Stimulated activated CD4-positive, alpha-beta T cell treated with anti-CD3 and anti-CD28 coated beads, Interleukin-1b, Interleukin-23, amount 100 ng/mL, for 24 hours (primary cell): ENCODE measurements around the gene RPS8.
"Not testable (repeated sequence)": the region's sequence is repeated elsewhere in the genome, so short reads cannot be mapped to it uniquely, and the experiment has no call there.

Source experiments
- DNase-seq, 4 experiments: peaks; one replicate each; pipeline ENCODE4 v3.0.0-alpha.2; 2020; ENCODE audit warnings: low read depth in 4 of 4, low spot score in 1 of 4

The RPS8 gene

GRCh38 chr1:44819196-44819607 is 43.9 kb downstream of the RPS8 start:
- no peak for DNase-seq

GRCh38 chr1:44819608-44820327 is 44.4 kb downstream of the RPS8 start:
- peak in 3 of 4 experiments; percentile 59 to 78 (median 78) for DNase-seq

DNA sequence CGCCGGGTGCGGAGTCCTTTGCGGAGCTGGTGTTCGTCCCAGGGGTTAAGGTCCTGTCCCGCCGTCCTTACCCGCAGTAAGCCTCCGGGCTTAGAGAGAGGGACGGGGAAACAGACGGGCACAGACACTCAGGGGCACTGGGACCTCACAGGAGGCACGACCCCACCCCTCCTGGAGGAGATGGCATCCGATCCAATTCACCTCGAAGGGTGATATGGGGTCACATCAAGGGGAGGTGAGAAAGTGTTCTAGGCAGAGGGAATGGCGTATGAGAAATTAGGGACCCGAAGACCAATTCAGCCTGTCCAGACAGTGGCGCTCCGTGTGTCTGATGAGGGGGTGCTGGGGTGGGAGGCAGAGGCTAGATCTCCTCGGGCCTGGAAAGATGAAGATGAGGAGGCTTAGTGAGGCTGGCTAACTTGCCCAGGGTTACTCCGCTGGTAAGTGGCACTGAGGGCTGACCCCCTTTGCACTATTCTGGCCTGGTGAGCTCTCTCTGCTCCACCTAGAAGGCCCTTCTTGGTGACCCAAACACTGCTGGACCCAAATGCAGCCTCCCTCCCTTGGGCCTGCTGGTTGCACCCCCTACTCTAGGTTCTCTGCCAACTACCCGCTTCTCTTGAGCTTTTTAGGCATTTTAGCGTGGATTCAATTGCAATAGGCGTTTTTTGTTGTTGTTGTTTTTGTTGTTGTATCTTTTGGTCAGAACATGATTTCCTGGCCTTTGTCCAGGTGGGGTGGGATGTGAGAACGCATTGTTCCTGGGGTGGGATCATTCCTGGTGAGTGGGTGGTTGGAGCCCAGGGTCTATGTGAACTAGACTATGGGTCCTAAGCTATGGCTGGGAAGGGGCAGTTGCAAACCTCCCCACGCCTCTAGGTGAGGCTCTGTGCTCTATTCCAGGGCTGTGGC is 45.2 kb downstream of the RPS8 start:
- no peak for DNase-seq

DNA sequence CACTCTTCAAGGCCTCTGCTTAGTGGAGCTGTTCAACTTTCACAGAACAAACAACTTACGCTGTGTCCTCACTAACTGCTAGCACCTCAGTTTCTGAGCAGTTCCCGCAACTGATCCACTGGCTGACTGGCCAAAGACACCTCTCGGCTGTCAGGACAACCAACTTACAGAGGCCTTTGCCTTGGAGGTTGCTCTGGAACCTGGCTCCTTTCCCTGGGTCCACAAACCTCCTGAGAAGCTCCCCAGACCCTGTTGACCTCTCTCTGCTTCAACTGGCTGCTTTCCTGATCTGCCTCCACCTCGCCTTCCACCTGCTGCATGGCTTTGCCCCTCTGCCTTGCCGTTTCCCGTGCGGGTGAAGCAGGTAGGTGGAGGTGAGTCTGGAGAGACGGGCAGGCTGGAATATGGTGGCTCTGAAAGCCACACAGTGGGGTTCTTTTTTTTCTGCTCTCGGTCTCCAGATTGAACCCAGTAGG is 45.9 kb downstream of the RPS8 start:
- no peak for DNase-seq

GRCh38 chr1:44822131-44822701 is 46.9 kb downstream of the RPS8 start:
- no peak for DNase-seq

DNA sequence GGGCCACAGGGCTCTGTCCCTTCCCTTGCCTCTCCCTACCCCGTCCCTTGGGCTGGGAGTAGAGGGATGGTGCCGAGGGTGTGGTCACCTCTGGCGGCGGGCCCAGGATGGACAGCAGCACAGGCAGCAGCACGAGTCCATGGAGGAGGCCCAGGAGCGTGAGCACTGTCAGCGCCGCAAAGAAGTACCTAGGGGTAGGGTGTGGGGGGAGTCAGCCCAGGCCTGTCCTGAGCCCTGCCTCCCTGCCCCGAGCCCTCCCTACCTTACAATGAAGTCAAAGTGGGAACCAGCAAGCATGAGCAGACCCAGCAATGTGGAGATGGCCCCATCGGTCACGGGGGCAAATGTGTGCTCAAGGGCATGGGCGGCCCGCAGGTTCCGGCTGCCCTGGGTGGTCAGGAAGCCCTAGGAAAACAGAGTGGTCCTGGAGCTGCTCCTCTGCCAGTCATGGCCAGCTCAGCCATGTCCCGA is 47.7 kb downstream of the RPS8 start:
- no peak for DNase-seq

- DNase-seq: not testable (repeated sequence)
Measured at GRCh38 chr1:44824392-44824791, 49.1 kb downstream of the RPS8 start.

DNA sequence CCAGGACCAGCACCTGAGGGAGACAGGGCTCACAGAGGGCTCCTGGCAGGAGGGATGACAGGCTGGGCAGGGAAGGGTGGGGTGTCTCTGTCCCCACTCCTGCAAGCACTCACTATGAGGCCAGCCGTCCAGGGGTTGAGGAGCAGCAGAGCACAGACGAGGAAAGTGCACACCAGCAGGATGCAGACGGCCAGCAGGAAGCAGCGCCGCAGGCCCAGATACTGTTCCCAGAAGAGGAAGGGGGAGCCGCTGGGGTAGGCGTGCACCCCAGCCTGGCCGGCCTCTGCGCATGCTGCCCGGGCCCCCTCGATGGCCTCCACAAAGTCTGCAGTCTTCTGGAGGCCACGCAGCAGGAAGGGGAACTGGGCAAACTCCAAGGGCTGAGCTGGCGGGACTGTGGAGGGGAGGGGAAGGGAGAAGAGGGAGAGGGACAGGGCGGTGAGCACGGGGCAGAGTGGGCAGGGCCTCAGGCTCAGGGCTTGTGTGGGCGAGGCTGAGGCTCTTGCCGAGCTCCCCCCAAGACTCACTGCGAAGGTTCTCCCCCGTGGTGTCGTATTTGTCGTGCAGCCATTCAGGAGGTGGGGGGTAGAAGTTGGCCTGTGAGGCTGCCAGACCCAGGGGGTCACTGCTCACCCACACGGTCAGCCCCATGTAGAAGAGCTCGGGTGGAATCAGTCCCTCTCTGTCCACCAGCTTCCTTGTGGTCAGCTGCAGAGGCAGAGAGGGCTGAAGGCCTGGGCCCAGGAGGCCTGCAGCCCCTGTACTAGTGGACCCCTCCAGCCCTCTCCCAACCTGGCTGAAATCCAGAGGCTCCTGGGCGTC is 51.2 kb downstream of the RPS8 start:
- no peak for DNase-seq

DNA sequence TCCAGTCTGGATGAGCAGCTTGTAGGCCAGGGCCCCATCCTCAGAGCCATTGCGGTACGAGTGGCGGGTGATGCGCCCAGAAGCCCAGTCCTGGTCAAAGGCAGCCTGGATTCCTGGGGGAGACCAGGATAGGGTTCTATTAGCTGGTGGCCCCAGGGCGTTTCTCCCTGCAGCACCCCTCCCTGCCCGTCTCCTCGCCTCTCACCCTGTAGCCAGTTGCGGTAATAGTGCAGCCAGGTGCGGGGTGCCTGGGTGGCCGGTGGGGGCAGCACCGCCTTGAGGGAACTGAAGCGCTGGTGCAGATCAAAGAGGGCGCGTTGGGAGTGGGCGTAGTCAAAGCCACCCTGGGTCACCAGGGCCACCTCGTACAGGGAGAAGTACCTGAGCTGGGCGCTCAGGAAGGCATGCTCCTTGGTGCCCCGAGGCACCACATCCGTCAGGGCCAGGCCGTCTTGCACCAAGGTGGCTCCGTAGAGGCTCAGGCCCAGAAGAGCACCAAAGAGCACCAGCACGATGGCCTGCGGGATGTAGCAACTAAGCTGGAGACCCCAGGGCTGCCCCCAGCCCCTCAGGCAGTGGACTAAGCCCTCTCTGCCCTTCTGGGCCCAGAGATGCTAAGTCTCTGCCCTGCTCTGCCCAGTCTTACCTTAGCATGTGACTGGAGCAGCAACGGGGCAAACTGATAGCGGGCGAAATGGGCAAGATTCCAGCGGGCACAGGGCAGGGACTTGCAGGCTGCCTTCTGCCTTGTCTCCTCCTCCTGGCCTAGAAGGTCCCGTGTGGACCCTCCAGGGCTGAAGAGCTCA is 52.1 kb downstream of the RPS8 start:
- DNase-seq: no peak

- no peak for DNase-seq
Measured at GRCh38 chr1:44828003-44828651, 52.8 kb downstream of the RPS8 start.
